ENCODE results near the gene ROR2.
"Not testable (repeated sequence)": the region's sequence is repeated elsewhere in the genome, so short reads cannot be mapped to it uniquely, and the experiment has no call there.

Gene ROR2

GRCh38 chr9:91803151-91803940, 146.7 kb downstream of the ROR2 start:
- TF ChIP-seq CTCF (IDR thresholded peaks at IDR 0.05; ENCODE audit: low read depth, low read length): no peak
- H3K4me1 ChIP-seq: no peaks in the 10 kb centered on the region
- H3K9me3 ChIP-seq: no peaks in the 10 kb centered on the region
- no peaks in the 10 kb centered on the region for H3K36me3 ChIP-seq
- no peaks in the 10 kb centered on the region for H3K27me3 ChIP-seq
- DNase-seq: no peak
- H3K4me3 ChIP-seq (ENCODE audit: low read depth, low read length): no peak overlapping the region

- Histone ChIP-seq H3K4me1 (no peaks in the 10 kb centered on the region), H3K9me3 (no peaks in the 10 kb centered on the region), H3K27me3 (no peaks in the 10 kb centered on the region), H3K4me3 (ENCODE audit: low read depth, low read length) (no peak overlapping the region), H3K36me3 (no peaks in the 10 kb centered on the region)
- DNase-seq: no peak
- no peak for TF ChIP-seq CTCF (IDR thresholded peaks at IDR 0.05; ENCODE audit: low read depth, low read length)
Measured at GRCh38 chr9:91802391-91802790, 147.6 kb downstream of the ROR2 start.

GRCh38 chr9:91800473-91801030, 149.5 kb downstream of the ROR2 start:
- no peak for DNase-seq
- no peaks in the 10 kb centered on the region for H3K9me3 ChIP-seq
- no peak overlapping the region for H3K4me3 ChIP-seq (ENCODE audit: low read depth, low read length)
- peaks cover 5% of the 10 kb centered on the region for H3K4me1 ChIP-seq
- TF ChIP-seq CTCF (IDR thresholded peaks at IDR 0.05; ENCODE audit: low read depth, low read length): no peak
- no peaks in the 10 kb centered on the region for H3K36me3 ChIP-seq
- no peaks in the 10 kb centered on the region for H3K27me3 ChIP-seq

- no peak for DNase-seq
- no peaks in the 10 kb centered on the region; the same call in 1 of the 2 replicates for H3K36me3 ChIP-seq
- H3K9me3 ChIP-seq: no peaks in the 10 kb centered on the region
- H3K4me1 ChIP-seq: peaks cover 13% of the 10 kb centered on the region
- no peaks in the 10 kb centered on the region for H3K27me3 ChIP-seq
- no peak overlapping the region for H3K4me3 ChIP-seq (ENCODE audit: low read depth, low read length)
- peak; percentile 21 for TF ChIP-seq CTCF (IDR thresholded peaks at IDR 0.05; ENCODE audit: low read depth, low read length)
Measured at GRCh38 chr9:91799113-91799744, 150.8 kb downstream of the ROR2 start.

GRCh38 chr9:91798273-91799112, 151.5 kb downstream of the ROR2 start:
- H3K4me3 ChIP-seq (ENCODE audit: low read depth, low read length); DNase-seq; H3K27me3 ChIP-seq; H3K9me3 ChIP-seq; H3K36me3 ChIP-seq: not testable (repeated sequence)
- H3K4me1 ChIP-seq: peaks cover 18% of the 10 kb centered on the region

- not testable (repeated sequence) for H3K4me3 ChIP-seq (ENCODE audit: low read depth, low read length); H3K27me3 ChIP-seq; DNase-seq; H3K9me3 ChIP-seq; H3K36me3 ChIP-seq
- H3K4me1 ChIP-seq: peaks cover 18% of the 10 kb centered on the region
Measured at GRCh38 chr9:91797517-91797916, 152.5 kb downstream of the ROR2 start.

GRCh38 chr9:91796516-91796915, 153.5 kb downstream of the ROR2 start:
- not testable (repeated sequence) for H3K27me3 ChIP-seq; H3K9me3 ChIP-seq; H3K36me3 ChIP-seq; H3K4me3 ChIP-seq (ENCODE audit: low read depth, low read length); DNase-seq
- H3K4me1 ChIP-seq: peaks cover 18% of the 10 kb centered on the region

All from BE2C (cell line).